Loucy (cell line): Measurements from ENCODE around the gene UBP1.

Experiments
- EZH2phosphoT487 ChIP-seq: fragments of 200-600 bp; IDR thresholded peaks from 2 replicates; pipeline ENCODE4 v1.6.1; 2018; ENCODE audit warnings: antibody characterized with exemption, mild to moderate bottlenecking, moderate library complexity, borderline replicate concordance
- TF ChIP-seq, protein P1 (sequence below): fragments of 200-600 bp; sonication (generic); conservative IDR thresholded peaks from 2 replicates; pipeline ENCODE4 v1.5.1; 2014; ENCODE audit warnings: mild to moderate bottlenecking, antibody characterized with exemption, low read length

DNA sequence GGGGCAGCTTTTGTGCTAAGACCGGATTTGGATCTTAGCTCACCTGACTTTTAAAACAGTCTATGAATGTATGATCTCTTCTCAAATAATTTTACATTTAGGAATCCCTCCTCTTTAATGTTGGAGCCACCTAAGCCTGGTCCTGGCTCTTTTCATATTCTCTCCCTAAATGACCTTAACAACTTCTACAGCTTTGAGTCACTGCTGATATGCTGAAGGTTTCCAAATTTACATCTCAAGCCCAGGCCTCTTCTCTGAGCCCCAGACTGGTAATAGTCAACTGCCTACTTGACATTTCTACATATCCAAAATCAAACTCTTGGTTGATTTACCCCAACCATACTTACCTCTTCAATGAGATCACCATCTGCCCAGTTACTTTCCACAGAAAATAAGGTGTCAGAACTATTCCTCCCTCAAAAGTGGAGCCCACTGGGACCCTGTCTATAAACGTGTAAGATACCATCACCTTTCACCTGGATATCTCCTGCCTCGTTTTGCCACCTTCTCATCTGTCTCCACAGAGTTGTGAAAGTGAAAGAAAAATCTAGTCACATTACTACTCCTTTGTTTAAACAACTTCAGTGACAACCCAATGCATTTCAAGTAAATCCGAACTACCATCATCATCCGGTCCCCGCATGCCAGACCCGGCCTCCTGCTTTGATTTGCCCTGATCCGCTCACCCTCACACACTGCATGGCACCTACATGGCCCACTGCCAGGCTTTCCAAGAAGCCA is 48.8 kb downstream of the UBP1 start:
- TF ChIP-seq, protein P1, sequence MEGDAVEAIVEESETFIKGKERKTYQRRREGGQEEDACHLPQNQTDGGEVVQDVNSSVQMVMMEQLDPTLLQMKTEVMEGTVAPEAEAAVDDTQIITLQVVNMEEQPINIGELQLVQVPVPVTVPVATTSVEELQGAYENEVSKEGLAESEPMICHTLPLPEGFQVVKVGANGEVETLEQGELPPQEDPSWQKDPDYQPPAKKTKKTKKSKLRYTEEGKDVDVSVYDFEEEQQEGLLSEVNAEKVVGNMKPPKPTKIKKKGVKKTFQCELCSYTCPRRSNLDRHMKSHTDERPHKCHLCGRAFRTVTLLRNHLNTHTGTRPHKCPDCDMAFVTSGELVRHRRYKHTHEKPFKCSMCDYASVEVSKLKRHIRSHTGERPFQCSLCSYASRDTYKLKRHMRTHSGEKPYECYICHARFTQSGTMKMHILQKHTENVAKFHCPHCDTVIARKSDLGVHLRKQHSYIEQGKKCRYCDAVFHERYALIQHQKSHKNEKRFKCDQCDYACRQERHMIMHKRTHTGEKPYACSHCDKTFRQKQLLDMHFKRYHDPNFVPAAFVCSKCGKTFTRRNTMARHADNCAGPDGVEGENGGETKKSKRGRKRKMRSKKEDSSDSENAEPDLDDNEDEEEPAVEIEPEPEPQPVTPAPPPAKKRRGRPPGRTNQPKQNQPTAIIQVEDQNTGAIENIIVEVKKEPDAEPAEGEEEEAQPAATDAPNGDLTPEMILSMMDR: no peak
- TF ChIP-seq EZH2phosphoT487: no peak
